GM12891 (cell line): ENCODE results near the gene PCAT7.
"Not testable (repeated sequence)": the region's sequence is repeated elsewhere in the genome, so short reads cannot be mapped to it uniquely, and the experiment has no call there.

ENCODE experiments used
- POLR2A ChIP-seq: IDR thresholded peaks from 2 replicates; pipeline ENCODE4 v1.6.1; 2011; ENCODE audit warnings: low read depth, low read length, control low read depth
- SPI1 ChIP-seq: IDR thresholded peaks from 2 replicates; pipeline ENCODE4 v1.6.1; 2011; ENCODE audit warnings: low read depth, low read length, control low read depth

DNA sequence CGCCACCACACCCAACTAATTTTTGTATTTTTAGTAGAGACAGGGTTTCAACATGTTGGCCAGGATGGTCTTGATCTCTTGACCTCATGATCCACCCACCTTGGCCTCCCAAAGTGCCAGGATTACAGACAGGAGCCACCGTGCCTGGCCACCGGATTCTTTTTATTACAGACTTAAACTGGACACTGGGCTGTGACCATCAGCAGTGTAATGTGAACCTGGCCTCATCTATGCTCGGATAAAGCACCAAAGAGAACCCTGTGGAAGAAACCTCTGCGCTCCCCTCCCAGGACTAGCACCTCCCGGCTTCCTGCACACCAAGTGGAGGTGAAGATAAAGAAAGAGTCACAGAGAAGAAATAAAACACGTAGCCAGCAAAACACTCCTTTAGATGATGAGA lies 37.8 kb downstream of the PCAT7 start:
- not testable (repeated sequence) for TF ChIP-seq POLR2A, SPI1
